Right lobe of liver (tissue), 4 donors: Measurements from ENCODE around the gene TP53RK.

ENCODE experiments used
- POLR2A ChIP-seq: fragments of 450-650 bp; IDR thresholded peaks from one replicate; pipeline ENCODE4 v1.6.1; 2017; ENCODE audit warnings: antibody characterized with exemption, mild to moderate bottlenecking
- TF ChIP-seq, protein P1 (sequence below), 4 donors: fragments of 200-600 bp in 3 of 4; fragments of 450-650 bp in 1 of 4; IDR thresholded peaks; one replicate each; pipeline versions ENCODE4 v1.5.1 to v1.8.0; 2016 to 2022; ENCODE audit warnings: antibody characterized with exemption in 4 of 4, mild to moderate bottlenecking in 2 of 4
- donor health status: DM: no; HTN: no; CAD: no.
- donor health status: DM: no; HTN: no; CAD: no.
- donor health status: DM: no; HTN: yes; CAD: no.

DNA sequence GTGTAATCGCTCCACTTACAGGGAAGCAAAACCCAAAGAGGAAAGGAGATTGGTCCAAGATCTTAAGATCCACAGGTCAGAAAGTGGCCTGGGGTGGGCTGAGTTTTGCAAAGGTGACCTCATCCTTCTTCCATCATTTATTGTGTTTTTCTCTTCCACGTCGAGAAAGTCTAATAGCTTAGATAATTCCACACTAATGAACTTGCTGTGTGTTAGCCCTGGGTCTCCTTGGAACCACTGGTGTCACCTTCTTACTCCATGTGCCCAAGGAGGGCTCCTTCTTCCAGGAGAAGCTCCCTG, 39.6 kb downstream of the TP53RK start:
- TF ChIP-seq, protein P1, sequence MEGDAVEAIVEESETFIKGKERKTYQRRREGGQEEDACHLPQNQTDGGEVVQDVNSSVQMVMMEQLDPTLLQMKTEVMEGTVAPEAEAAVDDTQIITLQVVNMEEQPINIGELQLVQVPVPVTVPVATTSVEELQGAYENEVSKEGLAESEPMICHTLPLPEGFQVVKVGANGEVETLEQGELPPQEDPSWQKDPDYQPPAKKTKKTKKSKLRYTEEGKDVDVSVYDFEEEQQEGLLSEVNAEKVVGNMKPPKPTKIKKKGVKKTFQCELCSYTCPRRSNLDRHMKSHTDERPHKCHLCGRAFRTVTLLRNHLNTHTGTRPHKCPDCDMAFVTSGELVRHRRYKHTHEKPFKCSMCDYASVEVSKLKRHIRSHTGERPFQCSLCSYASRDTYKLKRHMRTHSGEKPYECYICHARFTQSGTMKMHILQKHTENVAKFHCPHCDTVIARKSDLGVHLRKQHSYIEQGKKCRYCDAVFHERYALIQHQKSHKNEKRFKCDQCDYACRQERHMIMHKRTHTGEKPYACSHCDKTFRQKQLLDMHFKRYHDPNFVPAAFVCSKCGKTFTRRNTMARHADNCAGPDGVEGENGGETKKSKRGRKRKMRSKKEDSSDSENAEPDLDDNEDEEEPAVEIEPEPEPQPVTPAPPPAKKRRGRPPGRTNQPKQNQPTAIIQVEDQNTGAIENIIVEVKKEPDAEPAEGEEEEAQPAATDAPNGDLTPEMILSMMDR (IDR thresholded peaks at IDR 0.05) = no peak
- no peak for TF ChIP-seq POLR2A
